ENCODE results near the gene ANKRD49.
"Not testable (repeated sequence)": the region's sequence is repeated elsewhere in the genome, so short reads cannot be mapped to it uniquely, and the experiment has no call there.

ANKRD49 gene

GRCh38 chr11:94459576-94459975, 34.2 kb upstream of the ANKRD49 start:
- no peak overlapping the region for H3K9ac ChIP-seq (ENCODE audit: low read length)
- H3K4me1 ChIP-seq (ENCODE audit: control insufficient read depth, insufficient read depth, low read length) = 0 out of 2 replicates have a peak, but pooled peaks cover 4% of the 10 kb centered on the region
- peaks cover 35% of the 10 kb centered on the region for H3K36me3 ChIP-seq (ENCODE audit: control insufficient read depth, insufficient read depth, low read length)
- H3K27ac ChIP-seq (ENCODE audit: low read depth, low read length) = no peak overlapping the region
- H3K4me3 ChIP-seq (ENCODE audit: low read depth, low read length) = no peak overlapping the region
- H3K9me3 ChIP-seq (ENCODE audit: control insufficient read depth, insufficient read depth, low read depth, low read length) = no peaks in the 10 kb centered on the region
- H3K27me3 ChIP-seq (ENCODE audit: control insufficient read depth, insufficient read depth, low read length) = no peaks in the 10 kb centered on the region

DNA sequence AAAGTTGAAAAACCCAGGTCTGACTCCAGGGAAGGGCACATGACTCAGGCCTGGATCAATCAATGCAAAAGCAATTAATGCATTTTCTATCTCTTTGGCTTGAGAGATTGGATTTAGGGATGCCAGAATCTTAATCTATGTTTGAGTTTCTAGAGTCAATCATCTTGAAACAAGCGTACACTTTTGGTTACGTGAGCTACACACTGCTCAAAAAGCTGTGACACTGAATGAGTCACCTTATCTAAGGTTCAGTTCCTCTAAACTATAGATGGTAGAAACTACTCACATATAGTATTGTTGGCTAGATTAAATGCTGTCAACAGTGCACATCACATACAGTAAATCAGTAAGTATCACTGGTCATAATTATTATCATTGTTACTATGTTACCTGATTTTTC, 24.4 kb upstream of the ANKRD49 start:
- Histone ChIP-seq H3K4me1 (ENCODE audit: control insufficient read depth, insufficient read depth, low read length) (peaks cover 18% of the 10 kb centered on the region), H3K27ac (ENCODE audit: low read depth, low read length) (no peak overlapping the region), H3K4me3 (ENCODE audit: low read depth, low read length) (no peak overlapping the region), H3K9ac (ENCODE audit: low read length) (no peak overlapping the region), H3K9me3 (ENCODE audit: control insufficient read depth, insufficient read depth, low read depth, low read length) (no peaks in the 10 kb centered on the region), H3K27me3 (ENCODE audit: control insufficient read depth, insufficient read depth, low read length) (no peaks in the 10 kb centered on the region), H3K36me3 (ENCODE audit: control insufficient read depth, insufficient read depth, low read length) (peaks cover 53% of the 10 kb centered on the region)

DNA sequence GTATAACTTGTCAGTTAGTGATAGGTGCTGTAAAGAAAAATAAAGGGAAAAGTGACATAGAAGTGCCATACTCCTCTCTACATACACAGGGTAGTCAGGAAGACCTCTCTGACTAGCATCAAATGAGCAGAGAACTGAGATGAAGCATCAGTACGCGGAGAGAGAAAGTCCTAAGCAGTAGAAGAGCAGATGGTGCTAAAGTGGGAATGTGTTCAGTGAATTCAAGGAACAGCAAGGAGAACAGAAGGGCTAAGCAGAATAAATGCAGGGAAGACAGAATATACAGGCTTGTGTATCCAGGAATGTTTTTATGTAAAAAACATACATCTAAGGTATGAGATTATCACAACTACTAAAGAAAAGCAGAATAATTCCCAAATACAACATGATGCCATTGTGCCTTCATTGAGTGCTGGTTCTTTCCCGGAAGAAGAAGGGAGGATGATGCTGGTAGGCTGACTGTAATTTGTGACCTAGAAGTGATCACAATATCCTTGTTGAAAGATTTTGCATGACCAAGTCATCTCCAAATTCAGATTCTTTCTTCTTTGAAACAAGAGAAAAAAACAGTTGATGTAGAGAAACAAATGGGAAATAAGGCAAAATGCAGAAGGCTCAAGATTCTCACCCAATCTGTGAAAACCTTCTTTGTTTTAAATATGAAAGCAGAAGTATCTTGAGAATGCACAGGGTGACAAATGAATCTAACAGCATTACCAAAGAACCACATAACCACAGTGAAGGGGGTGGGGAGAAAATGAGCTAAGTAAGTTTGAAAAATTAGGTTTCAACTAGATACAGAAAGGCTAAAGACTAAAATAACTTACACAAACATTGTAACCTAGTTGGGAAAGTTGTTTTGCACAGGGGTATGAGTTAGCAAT, 20.6 kb upstream of the ANKRD49 start:
- Histone ChIP-seq H3K27me3 (ENCODE audit: control insufficient read depth, insufficient read depth, low read length) (no peaks in the 10 kb centered on the region), H3K4me1 (ENCODE audit: control insufficient read depth, insufficient read depth, low read length) (peaks cover 21% of the 10 kb centered on the region), H3K27ac (ENCODE audit: low read depth, low read length) (peak overlapping the region; percentile 34; the same call in 1 of the 2 replicates)

GRCh38 chr11:94477624-94478023, 16.2 kb upstream of the ANKRD49 start:
- Histone ChIP-seq H3K9me3 (ENCODE audit: control insufficient read depth, insufficient read depth, low read depth, low read length) (no peaks in the 10 kb centered on the region), H3K36me3 (ENCODE audit: control insufficient read depth, insufficient read depth, low read length) (peaks cover 43% of the 10 kb centered on the region)

More for the DNA sequence above, 20.6 kb upstream of the ANKRD49 start:
- H3K9ac ChIP-seq (ENCODE audit: low read length) = no peak overlapping the region
- no peaks in the 10 kb centered on the region for H3K9me3 ChIP-seq (ENCODE audit: control insufficient read depth, insufficient read depth, low read depth, low read length)
- H3K36me3 ChIP-seq (ENCODE audit: control insufficient read depth, insufficient read depth, low read length) = peaks cover 46% of the 10 kb centered on the region
- peak overlapping the region; percentile 5; the same call in 1 of the 2 replicates for H3K4me3 ChIP-seq (ENCODE audit: low read depth, low read length)

GRCh38 chr11:94481342-94481741, 12.4 kb upstream of the ANKRD49 start:
- H3K4me3 ChIP-seq (ENCODE audit: low read depth, low read length) = no peak overlapping the region
- peaks cover 65% of the 10 kb centered on the region for H3K36me3 ChIP-seq (ENCODE audit: control insufficient read depth, insufficient read depth, low read length)

More at GRCh38 chr11:94477624-94478023, 16.2 kb upstream of the ANKRD49 start:
- Histone ChIP-seq H3K9ac (ENCODE audit: low read length) (no peak overlapping the region), H3K4me3 (ENCODE audit: low read depth, low read length) (no peak overlapping the region), H3K27ac (ENCODE audit: low read depth, low read length) (no peak overlapping the region), H3K27me3 (ENCODE audit: control insufficient read depth, insufficient read depth, low read length) (no peaks in the 10 kb centered on the region), H3K4me1 (ENCODE audit: control insufficient read depth, insufficient read depth, low read length) (peaks cover 20% of the 10 kb centered on the region)

GRCh38 chr11:94486068-94486467, 7.7 kb upstream of the ANKRD49 start:
- no peaks in the 10 kb centered on the region for H3K9me3 ChIP-seq (ENCODE audit: control insufficient read depth, insufficient read depth, low read depth, low read length)
- no peak overlapping the region for H3K9ac ChIP-seq (ENCODE audit: low read length)
- H3K27me3 ChIP-seq (ENCODE audit: control insufficient read depth, insufficient read depth, low read length) = no peaks in the 10 kb centered on the region
- peaks cover 82% of the 10 kb centered on the region for H3K36me3 ChIP-seq (ENCODE audit: control insufficient read depth, insufficient read depth, low read length)
- no peaks in the 10 kb centered on the region for H3K4me1 ChIP-seq (ENCODE audit: control insufficient read depth, insufficient read depth, low read length)
- no peak overlapping the region for H3K4me3 ChIP-seq (ENCODE audit: low read depth, low read length)
- no peak overlapping the region for H3K27ac ChIP-seq (ENCODE audit: low read depth, low read length)

More at GRCh38 chr11:94481342-94481741, 12.4 kb upstream of the ANKRD49 start:
- H3K27me3 ChIP-seq (ENCODE audit: control insufficient read depth, insufficient read depth, low read length) = no peaks in the 10 kb centered on the region
- no peaks in the 10 kb centered on the region for H3K9me3 ChIP-seq (ENCODE audit: control insufficient read depth, insufficient read depth, low read depth, low read length)
- no peak overlapping the region for H3K27ac ChIP-seq (ENCODE audit: low read depth, low read length)
- H3K9ac ChIP-seq (ENCODE audit: low read length) = no peak overlapping the region
- 0 out of 2 replicates have a peak, but pooled peaks cover 3% of the 10 kb centered on the region for H3K4me1 ChIP-seq (ENCODE audit: control insufficient read depth, insufficient read depth, low read length)

DNA sequence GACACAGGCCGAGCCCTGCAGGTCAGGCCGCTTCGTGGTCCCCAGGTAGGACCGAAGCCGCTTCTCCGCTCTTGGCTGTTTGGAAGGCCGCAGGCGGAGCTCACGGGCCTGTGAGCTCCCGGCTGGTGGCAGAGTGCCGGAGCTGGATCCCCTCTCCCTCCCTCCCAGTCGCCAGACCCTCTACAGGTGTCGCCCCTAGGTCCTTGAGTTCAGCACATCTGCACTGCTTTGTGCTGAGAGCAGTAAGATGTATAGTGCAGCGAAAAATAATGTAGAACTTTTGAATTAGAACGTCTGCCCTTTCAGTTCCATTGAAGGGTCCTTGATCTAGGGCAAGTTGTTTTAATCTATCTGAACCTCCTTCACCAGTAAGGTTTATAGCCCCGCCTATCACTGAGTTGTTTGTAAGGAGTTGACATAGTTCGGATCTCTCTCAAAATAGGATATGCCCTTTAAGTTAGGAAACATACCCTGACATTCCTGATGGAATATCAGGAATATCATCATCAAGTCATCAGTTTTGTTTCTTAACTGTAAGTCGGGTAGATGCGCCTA, 419 bp downstream of the ANKRD49 start:
- Histone ChIP-seq H3K27me3 (ENCODE audit: control insufficient read depth, insufficient read depth, low read length) (no peaks in the 10 kb centered on the region), H3K27ac (ENCODE audit: low read depth, low read length) (peak overlapping the region; percentile 58; the same call in 1 of the 2 replicates), H3K36me3 (ENCODE audit: control insufficient read depth, insufficient read depth, low read length) (peaks cover 37% of the 10 kb centered on the region), H3K9ac (ENCODE audit: low read length) (peak overlapping the region; percentile 85), H3K4me1 (ENCODE audit: control insufficient read depth, insufficient read depth, low read length) (no peaks in the 10 kb centered on the region), H3K4me3 (ENCODE audit: low read depth, low read length) (peak overlapping the region; percentile 83), H3K9me3 (ENCODE audit: control insufficient read depth, insufficient read depth, low read depth, low read length) (no peaks in the 10 kb centered on the region)

DNA sequence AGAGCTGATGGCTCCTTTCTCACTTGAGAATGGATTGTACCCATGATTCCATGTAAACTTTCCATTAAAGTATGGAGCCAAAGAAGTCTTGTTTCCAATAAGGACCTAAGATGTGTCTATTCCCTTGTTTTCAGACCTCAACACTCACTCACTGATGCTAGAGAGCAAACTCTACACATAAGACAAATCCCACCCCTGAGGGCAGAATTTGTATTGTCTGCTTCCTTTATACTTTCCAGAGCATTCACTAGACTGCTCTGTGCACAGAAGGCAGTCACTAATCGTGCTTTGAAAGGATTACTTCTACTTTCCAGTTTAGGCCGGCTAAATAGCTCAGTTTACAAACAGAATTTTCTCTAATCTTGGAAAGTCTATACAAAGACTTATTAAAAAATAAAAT, 6.4 kb downstream of the ANKRD49 start:
- Histone ChIP-seq H3K36me3 (ENCODE audit: control insufficient read depth, insufficient read depth, low read length) (peaks cover 26% of the 10 kb centered on the region), H3K9me3 (ENCODE audit: control insufficient read depth, insufficient read depth, low read depth, low read length) (no peaks in the 10 kb centered on the region), H3K27me3 (ENCODE audit: control insufficient read depth, insufficient read depth, low read length) (no peaks in the 10 kb centered on the region), H3K27ac (ENCODE audit: low read depth, low read length) (no peak overlapping the region), H3K4me3 (ENCODE audit: low read depth, low read length) (no peak overlapping the region), H3K4me1 (ENCODE audit: control insufficient read depth, insufficient read depth, low read length) (no peaks in the 10 kb centered on the region), H3K9ac (ENCODE audit: low read length) (no peak overlapping the region)

- Histone ChIP-seq H3K27ac (ENCODE audit: low read depth, low read length) (no peak overlapping the region), H3K4me1 (ENCODE audit: control insufficient read depth, insufficient read depth, low read length) (no peaks in the 10 kb centered on the region), H3K9me3 (ENCODE audit: control insufficient read depth, insufficient read depth, low read depth, low read length) (no peaks in the 10 kb centered on the region), H3K27me3 (ENCODE audit: control insufficient read depth, insufficient read depth, low read length) (no peaks in the 10 kb centered on the region), H3K9ac (ENCODE audit: low read length) (no peak overlapping the region), H3K4me3 (ENCODE audit: low read depth, low read length) (no peak overlapping the region), H3K36me3 (ENCODE audit: control insufficient read depth, insufficient read depth, low read length) (peaks cover 26% of the 10 kb centered on the region)
Observed at GRCh38 chr11:94501522-94501921, 7.7 kb downstream of the ANKRD49 start.

DNA sequence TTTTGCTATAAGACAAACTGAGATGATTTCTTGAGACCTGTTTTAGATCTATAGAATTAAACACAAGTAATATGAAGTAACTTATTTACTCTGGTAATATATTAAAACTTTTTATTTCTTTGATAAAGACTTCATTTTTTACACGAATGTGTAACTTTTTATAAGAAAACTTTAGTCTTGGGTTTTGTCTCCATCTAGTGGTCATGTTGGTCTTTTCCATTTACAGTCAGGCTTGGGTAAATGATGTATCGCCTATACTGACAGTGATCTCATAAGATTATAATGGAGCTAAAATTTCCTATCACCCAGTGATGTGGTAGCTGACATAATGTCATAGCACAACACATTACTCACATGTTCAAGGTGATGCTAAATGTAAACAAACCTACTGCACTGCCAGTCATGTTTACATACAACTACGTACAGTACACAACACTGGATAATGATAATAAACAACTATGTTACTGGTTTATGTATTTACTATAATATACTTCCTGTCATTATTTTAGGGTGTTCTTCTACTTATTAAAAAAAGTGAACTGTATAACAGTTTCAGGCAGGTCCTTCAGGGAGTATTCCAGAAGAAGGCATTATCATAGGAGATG, 11.0 kb downstream of the ANKRD49 start:
- H3K36me3 ChIP-seq (ENCODE audit: control insufficient read depth, insufficient read depth, low read length) = no peaks in the 10 kb centered on the region
- H3K9ac ChIP-seq (ENCODE audit: low read length) = no peak overlapping the region
- H3K4me3 ChIP-seq (ENCODE audit: low read depth, low read length) = no peak overlapping the region
- no peaks in the 10 kb centered on the region for H3K9me3 ChIP-seq (ENCODE audit: control insufficient read depth, insufficient read depth, low read depth, low read length)
- no peak overlapping the region for H3K27ac ChIP-seq (ENCODE audit: low read depth, low read length)
- no peaks in the 10 kb centered on the region for H3K4me1 ChIP-seq (ENCODE audit: control insufficient read depth, insufficient read depth, low read length)
- no peaks in the 10 kb centered on the region for H3K27me3 ChIP-seq (ENCODE audit: control insufficient read depth, insufficient read depth, low read length)

DNA sequence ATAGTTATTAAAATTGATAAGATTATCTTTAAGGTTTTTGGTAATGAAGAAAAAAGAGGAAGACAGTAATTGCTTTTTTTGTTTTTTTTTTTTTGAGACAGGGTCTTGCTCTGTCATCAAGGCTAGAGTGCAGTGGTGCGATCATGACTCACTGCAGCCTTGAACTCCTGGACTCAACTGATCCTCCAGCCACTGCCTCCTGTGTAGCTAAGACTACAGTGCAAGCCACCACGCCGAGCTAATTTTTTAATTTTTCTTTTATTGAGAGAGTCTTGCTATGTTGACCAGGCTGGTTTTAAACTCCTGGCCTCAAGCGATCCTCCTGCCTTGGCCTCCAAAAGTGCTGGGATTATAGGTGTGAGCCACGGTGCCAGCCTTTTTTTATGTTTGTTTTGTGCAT, 12.7 kb downstream of the ANKRD49 start:
- H3K4me3 ChIP-seq (ENCODE audit: low read depth, low read length); H3K9ac ChIP-seq (ENCODE audit: low read length); H3K9me3 ChIP-seq (ENCODE audit: control insufficient read depth, insufficient read depth, low read depth, low read length); H3K27ac ChIP-seq (ENCODE audit: low read depth, low read length); H3K36me3 ChIP-seq (ENCODE audit: control insufficient read depth, insufficient read depth, low read length); H3K4me1 ChIP-seq (ENCODE audit: control insufficient read depth, insufficient read depth, low read length); H3K27me3 ChIP-seq (ENCODE audit: control insufficient read depth, insufficient read depth, low read length): not testable (repeated sequence)

All from HUES6 (cell line).